Measurements from ENCODE around the gene CGB1.
"Not testable (repeated sequence)": the region's sequence is repeated elsewhere in the genome, so short reads cannot be mapped to it uniquely, and the experiment has no call there.

CGB1 gene

DNA sequence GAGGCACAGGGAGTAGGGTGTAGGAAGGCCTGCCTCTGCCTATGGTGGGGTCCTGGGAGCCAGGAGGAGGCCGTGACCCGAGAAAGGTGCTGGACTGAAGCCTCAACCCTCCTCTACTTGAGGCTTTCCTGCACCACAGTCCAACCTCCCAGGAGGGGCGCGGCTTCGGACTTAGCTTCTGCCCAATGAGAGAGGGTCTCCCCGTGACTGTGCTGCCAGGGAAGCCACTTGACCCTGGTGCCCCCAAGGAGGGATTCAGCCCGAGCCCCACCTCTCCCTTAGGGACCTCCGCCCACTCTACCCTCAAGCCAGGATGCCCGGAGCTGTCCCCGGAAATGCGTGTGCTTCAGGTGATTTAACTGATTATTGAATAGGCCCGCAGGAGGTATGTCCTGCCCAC lies 12.3 kb upstream of the CGB1 start, which contains the start of gene CGB8:
Gene CGB8, minus strand, starts transcription at position 101 of the 400 bp plus-strand sequence. CDS start 372 bp downstream, outside the sequence.
- H3K36me3 Mint-ChIP-seq; H3K27ac Mint-ChIP-seq; ATAC-seq (replicated peaks); H3K4me1 Mint-ChIP-seq; H3K9me3 Mint-ChIP-seq; DNase-seq; H3K4me3 Mint-ChIP-seq: not testable (repeated sequence)
- H3K27me3 Mint-ChIP-seq: peaks cover 12 to 15% of the 10 kb centered on the region in 2 donors

- not testable (repeated sequence) for H3K9me3 Mint-ChIP-seq; H3K4me3 Mint-ChIP-seq; H3K36me3 Mint-ChIP-seq; H3K4me1 Mint-ChIP-seq; ATAC-seq (replicated peaks); H3K27ac Mint-ChIP-seq; DNase-seq
- peaks cover 8 to 10% of the 10 kb centered on the region in 2 donors for H3K27me3 Mint-ChIP-seq
Observed at GRCh38 chr19:49043548-49043947, 6.9 kb upstream of the CGB1 start, which contains the start of gene CGB5. Gene CGB5, plus strand, starts transcription at chr19:49043848. Its CDS starts 362 bp downstream, at chr19:49044210.

GRCh38 chr19:49042666-49043065 lies 6.0 kb upstream of the CGB1 start:
- H3K36me3 Mint-ChIP-seq; H3K4me3 Mint-ChIP-seq; ATAC-seq (replicated peaks); H3K9me3 Mint-ChIP-seq; H3K4me1 Mint-ChIP-seq; H3K27ac Mint-ChIP-seq; DNase-seq: not testable (repeated sequence)
- peaks cover 8 to 10% of the 10 kb centered on the region in 2 donors for H3K27me3 Mint-ChIP-seq

GRCh38 chr19:49042177-49042576 lies 5.5 kb upstream of the CGB1 start:
- ATAC-seq (replicated peaks) (no peak), DNase-seq (no peak)
- H3K36me3 Mint-ChIP-seq: no peaks in the 10 kb centered on the region
- H3K4me1 Mint-ChIP-seq: no peaks in the 10 kb centered on the region
- no peaks in the 10 kb centered on the region for H3K9me3 Mint-ChIP-seq
- no peak overlapping the region for H3K4me3 Mint-ChIP-seq
- H3K27me3 Mint-ChIP-seq: peaks cover 8 to 10% of the 10 kb centered on the region in 2 donors
- H3K27ac Mint-ChIP-seq: no peak overlapping the region

DNA sequence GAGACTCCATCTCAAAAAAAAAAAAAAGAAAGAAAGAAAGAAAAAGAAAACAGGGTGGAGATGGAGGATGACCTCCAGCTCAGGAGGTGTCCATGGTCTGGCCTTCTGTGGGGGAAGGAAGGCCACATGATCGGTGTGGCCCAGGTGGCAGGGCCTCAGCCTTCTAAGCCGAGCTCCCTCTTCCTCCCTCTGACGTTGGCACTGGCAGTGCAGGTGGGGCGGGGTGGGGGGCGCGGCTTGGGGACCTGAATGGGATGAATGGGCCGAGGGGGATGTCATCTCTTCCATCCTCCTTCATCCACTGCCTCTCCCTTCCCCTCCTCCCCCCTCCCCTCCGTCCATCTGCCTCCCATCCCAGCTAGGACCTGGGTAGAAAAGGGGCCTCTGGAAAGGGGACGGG lies 3.0 kb upstream of the CGB1 start:
- not testable (repeated sequence) for H3K4me1 Mint-ChIP-seq; ATAC-seq (replicated peaks); H3K4me3 Mint-ChIP-seq

GRCh38 chr19:49038557-49039276 lies 2.0 kb upstream of the CGB1 start:
- H3K4me3 Mint-ChIP-seq; H3K4me1 Mint-ChIP-seq; DNase-seq; ATAC-seq (replicated peaks); H3K9me3 Mint-ChIP-seq; H3K27ac Mint-ChIP-seq; H3K36me3 Mint-ChIP-seq: not testable (repeated sequence)
- peaks cover 18 to 27% of the 10 kb centered on the region in 2 donors for H3K27me3 Mint-ChIP-seq

More for the DNA sequence above, 3.0 kb upstream of the CGB1 start:
- H3K27ac Mint-ChIP-seq, DNase-seq, H3K36me3 Mint-ChIP-seq, H3K9me3 Mint-ChIP-seq: not testable (repeated sequence)
- H3K27me3 Mint-ChIP-seq: peaks cover 16 to 22% of the 10 kb centered on the region in 2 donors

DNA sequence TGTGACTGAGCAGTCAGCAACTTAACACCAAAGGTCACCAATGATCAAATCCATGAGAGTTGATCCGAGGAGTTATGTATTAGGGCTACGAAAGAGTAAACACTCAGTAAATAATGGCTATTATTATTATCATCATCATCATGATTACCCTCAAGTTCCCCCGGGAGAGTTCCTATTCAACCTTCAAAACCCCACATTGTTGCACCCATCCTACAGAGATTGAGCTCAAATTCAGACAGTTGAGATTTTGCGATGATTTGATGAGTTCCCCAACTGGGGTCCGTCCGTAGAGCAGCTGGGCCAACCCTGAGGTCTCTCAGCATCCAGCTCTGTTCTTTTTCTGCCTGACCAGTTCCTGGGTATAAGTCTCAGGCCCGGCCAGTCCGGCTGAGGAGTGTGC lies 1.4 kb upstream of the CGB1 start:
- not testable (repeated sequence) for DNase-seq; H3K9me3 Mint-ChIP-seq; ATAC-seq (replicated peaks); H3K4me3 Mint-ChIP-seq; H3K36me3 Mint-ChIP-seq; H3K4me1 Mint-ChIP-seq; H3K27ac Mint-ChIP-seq
- peaks cover 18 to 26% of the 10 kb centered on the region in 2 donors for H3K27me3 Mint-ChIP-seq

- not testable (repeated sequence) for H3K36me3 Mint-ChIP-seq, H3K9me3 Mint-ChIP-seq, H3K4me1 Mint-ChIP-seq
- peak; percentile 54 for DNase-seq
- peaks cover 17 to 42% of the 10 kb centered on the region in 2 donors for H3K27me3 Mint-ChIP-seq
- H3K27ac Mint-ChIP-seq: peak within 1 kb of the TSS; percentile 86
- ATAC-seq (replicated peaks): peak; percentile 59 to 64
- peak within 1 kb of the TSS; percentile 25 to 39 for H3K4me3 Mint-ChIP-seq
Observed at GRCh38 chr19:49031642-49032301, 4.9 kb downstream of the CGB1 start, which contains the start of gene CGB2. Gene CGB2, plus strand, starts transcription at chr19:49031890. Its CDS starts 206 bp downstream, at chr19:49032096.

DNA sequence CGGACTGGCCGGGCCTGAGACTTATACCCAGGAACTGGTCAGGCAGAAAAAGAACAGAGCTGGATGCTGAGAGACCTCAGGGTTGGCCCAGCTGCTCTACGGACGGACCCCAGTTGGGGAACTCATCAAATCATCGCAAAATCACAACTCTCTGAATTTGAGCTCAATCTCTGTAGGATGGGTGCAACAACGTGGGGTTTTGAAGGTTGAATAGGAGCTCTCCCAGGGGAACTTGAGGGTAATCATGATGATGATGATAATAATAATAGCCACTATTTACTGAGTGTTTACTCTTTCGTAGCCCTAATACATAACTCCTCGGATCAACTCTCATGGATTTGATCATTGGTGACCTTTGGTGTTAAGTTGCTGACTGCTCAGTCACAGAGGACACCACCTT lies 6.4 kb downstream of the CGB1 start:
- DNase-seq; H3K27ac Mint-ChIP-seq; H3K4me3 Mint-ChIP-seq; H3K36me3 Mint-ChIP-seq; H3K4me1 Mint-ChIP-seq; ATAC-seq (replicated peaks); H3K9me3 Mint-ChIP-seq: not testable (repeated sequence)
- peaks cover 11 to 39% of the 10 kb centered on the region in 2 donors for H3K27me3 Mint-ChIP-seq

- not testable (repeated sequence) for ATAC-seq (replicated peaks)
Observed at GRCh38 chr19:49029749-49030148, 6.9 kb downstream of the CGB1 start.

GRCh38 chr19:49028686-49029085 lies 8.0 kb downstream of the CGB1 start:
- not testable (repeated sequence) for H3K9me3 Mint-ChIP-seq; H3K36me3 Mint-ChIP-seq; H3K27ac Mint-ChIP-seq; DNase-seq; H3K4me3 Mint-ChIP-seq; H3K4me1 Mint-ChIP-seq; ATAC-seq (replicated peaks)
- peaks cover 7 to 32% of the 10 kb centered on the region in 2 donors for H3K27me3 Mint-ChIP-seq

More at GRCh38 chr19:49029749-49030148, 6.9 kb downstream of the CGB1 start:
- H3K9me3 Mint-ChIP-seq, DNase-seq, H3K36me3 Mint-ChIP-seq, H3K4me1 Mint-ChIP-seq, H3K4me3 Mint-ChIP-seq, H3K27ac Mint-ChIP-seq: not testable (repeated sequence)
- H3K27me3 Mint-ChIP-seq: peaks cover 9 to 37% of the 10 kb centered on the region in 2 donors

- H3K27ac Mint-ChIP-seq; DNase-seq; H3K36me3 Mint-ChIP-seq; H3K4me3 Mint-ChIP-seq; ATAC-seq (replicated peaks); H3K9me3 Mint-ChIP-seq; H3K4me1 Mint-ChIP-seq: not testable (repeated sequence)
- H3K27me3 Mint-ChIP-seq: peaks cover 0 to 18% of the 10 kb centered on the region in 2 donors
Observed at GRCh38 chr19:49025599-49025998, 11.1 kb downstream of the CGB1 start.

- H3K4me3 Mint-ChIP-seq; DNase-seq; H3K9me3 Mint-ChIP-seq; H3K27ac Mint-ChIP-seq; H3K36me3 Mint-ChIP-seq; ATAC-seq (replicated peaks): not testable (repeated sequence)
- H3K4me1 Mint-ChIP-seq: peaks cover 11 to 13% of the 10 kb centered on the region in 2 donors
- peaks cover 0 to 18% of the 10 kb centered on the region in 2 donors for H3K27me3 Mint-ChIP-seq
Observed at GRCh38 chr19:49025088-49025487, 11.6 kb downstream of the CGB1 start.

- not testable (repeated sequence) for ATAC-seq (replicated peaks); H3K4me3 Mint-ChIP-seq; H3K27ac Mint-ChIP-seq; H3K36me3 Mint-ChIP-seq; DNase-seq; H3K9me3 Mint-ChIP-seq
- H3K27me3 Mint-ChIP-seq: peaks cover 2 to 19% of the 10 kb centered on the region in 2 donors
- H3K4me1 Mint-ChIP-seq: peaks cover 13 to 21% of the 10 kb centered on the region in 2 donors
Observed at GRCh38 chr19:49024233-49024632, 12.5 kb downstream of the CGB1 start, which contains the start of gene CGB3. Gene CGB3, minus strand, starts transcription at chr19:49024333. Its CDS starts 362 bp downstream, at chr19:49023971.

Measured in stimulated activated naive B cell treated with anti-CD40 and anti-IgM and Interleukin-4, amounts not matched to agents 10 μg/mL and 1 μg/mL and 100 μg/mL, for 72 hours (primary cell).